HG02678 (cell line): Measurements from ENCODE around the gene FAM136A.
A peak's percentile ranks its signal among the peaks of the same experiment; 100 is the strongest.
"Not testable (repeated sequence)": the region's sequence is repeated elsewhere in the genome, so short reads cannot be mapped to it uniquely, and the experiment has no call there.

Source experiments
- ATAC-seq: cut with Tn5 transposase; IDR thresholded peaks from one replicate; pipeline ENCODE4 v1.9.1; 2021; ENCODE audit warnings: mild to moderate bottlenecking, moderate library complexity; ENCODE audit not compliant: unreplicated experiment

The FAM136A gene

GRCh38 chr2:70301344-70302194 is at the start of gene FAM136A:
Gene FAM136A (minus strand): TSS chr2:70302067. CDS start chr2:70302011, 56 bp downstream.
- peak; percentile 81 for ATAC-seq

- no peak for ATAC-seq
Observed at GRCh38 chr2:70349921-70350685, 48.2 kb upstream of the FAM136A start.

DNA sequence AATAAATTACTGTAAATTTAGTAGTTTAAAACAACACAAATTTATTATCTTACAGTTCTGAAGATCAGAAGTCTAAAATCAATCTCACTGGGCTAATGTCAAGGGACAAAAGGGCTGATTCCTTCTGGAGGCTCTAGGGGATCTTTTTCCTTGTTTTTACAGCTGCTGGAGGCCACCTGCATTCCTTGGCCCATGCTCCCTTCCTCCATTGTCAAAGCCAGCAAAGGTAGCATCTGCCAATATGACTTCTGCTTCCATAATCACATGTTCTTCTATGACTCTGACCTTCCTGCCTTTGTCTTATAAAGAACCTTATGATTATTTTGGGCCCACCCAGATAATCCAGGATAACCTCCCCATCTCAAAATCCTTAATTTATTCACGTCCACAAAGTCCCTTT is 46.0 kb upstream of the FAM136A start:
- ATAC-seq = no peak

DNA sequence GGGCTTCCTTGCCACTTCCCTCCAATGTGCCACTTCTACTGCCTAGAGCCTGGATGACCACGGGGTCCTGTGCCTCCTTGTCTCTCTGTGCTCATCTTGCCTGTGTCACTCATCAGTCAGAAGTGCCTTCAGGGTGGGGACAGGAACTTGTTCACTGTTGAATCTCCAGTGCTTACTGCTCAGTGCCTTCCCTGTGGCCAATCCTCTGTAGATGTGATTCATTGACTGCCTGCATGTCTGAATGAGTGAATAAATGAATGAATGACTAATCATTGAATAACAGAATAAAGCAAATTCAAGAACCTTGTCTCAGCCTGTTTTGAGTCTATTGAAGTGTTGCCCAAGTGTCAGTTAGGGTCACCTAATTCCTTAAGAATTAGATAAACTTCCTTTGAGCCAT is 42.3 kb upstream of the FAM136A start:
- ATAC-seq = no peak

DNA sequence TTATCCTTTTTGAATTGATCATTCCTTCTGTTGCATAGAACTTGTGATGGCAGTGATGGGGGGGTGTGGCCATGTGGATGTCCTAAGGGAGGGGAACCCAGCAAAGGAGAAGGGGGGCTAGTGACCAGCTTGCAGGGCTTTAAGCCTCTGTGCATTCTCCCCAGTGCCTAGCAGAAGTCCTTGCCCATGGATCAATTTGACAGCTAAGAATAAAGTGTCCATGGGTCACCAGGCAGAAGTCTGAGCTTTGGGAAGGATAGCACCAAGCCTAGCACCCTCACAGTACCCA is 39.6 kb upstream of the FAM136A start:
- ATAC-seq = no peak

- ATAC-seq = no peak
Observed at GRCh38 chr2:70340761-70341476, 39.1 kb upstream of the FAM136A start.

GRCh38 chr2:70340075-70340474 is 38.2 kb upstream of the FAM136A start:
- no peak for ATAC-seq

DNA sequence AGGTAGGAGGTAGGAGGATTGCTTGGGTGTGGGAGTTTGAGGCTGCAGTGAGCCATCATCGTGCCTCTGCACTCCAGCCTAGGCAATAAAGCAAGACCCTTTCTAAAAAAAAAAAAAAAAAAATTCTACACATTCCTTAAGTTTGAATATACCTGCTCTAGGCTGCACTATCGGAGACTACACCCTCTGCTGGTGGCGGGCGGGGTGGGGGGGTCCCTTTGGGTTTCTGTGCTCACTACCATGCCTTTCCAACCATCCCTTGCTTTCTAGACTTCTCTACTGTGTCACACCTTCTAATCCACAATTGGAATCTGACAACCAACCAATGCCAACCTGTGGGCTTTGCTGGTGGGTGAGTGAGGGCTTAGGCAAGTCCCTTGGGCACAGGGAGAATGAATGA is 34.7 kb upstream of the FAM136A start:
- no peak for ATAC-seq

- no peak for ATAC-seq
Observed at GRCh38 chr2:70331012-70331411, 29.1 kb upstream of the FAM136A start.

DNA sequence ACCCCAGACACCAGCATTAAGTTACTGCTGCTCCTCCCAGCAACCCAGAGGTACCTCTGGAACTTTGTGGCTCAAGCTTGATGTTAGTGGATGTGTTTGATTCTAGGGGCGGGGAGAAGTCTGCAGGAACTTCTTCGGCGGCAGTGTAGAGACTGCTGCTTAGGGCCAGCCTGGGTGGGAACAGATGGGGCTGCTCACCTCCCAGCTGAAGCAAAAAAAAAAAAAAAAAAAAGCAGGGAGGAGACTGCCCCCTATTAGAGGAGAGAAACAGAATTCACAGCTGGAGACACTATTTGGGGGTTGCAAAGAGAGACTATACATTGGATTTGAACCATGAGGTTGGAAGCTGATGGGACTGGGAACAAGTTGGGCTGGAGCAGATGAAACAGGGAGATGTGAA is 28.6 kb upstream of the FAM136A start:
- ATAC-seq = no peak

DNA sequence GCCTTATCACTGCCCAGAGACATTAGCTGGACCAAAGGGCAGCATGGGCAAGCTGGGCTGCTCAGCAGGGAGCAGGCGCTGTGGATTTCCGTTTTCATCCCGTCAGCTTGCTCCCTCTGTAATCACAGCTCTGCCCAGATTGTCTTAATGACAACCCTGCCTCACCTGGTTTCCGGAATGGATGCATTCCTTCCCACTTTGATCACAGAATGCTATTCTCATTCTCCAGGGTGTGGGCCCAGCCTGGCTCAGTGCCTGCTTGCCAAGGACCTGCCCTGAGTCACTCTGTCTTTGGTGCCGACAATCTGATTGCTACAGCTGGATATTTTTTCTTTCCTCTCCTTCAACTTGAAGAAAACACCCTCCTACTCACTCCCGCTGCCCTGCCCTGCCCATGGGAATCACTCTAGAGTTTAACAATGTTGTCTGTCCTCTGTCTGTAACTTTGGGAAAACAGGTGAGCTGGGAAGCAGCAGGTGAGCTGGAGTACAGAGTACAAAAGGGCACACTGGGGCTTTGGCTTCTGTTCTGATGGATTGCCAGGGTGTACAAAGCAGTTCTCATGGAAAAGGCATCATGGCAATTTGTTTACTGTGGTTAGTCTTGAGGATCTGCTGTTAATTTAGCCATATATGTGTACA is 27.2 kb upstream of the FAM136A start:
- no peak for ATAC-seq

DNA sequence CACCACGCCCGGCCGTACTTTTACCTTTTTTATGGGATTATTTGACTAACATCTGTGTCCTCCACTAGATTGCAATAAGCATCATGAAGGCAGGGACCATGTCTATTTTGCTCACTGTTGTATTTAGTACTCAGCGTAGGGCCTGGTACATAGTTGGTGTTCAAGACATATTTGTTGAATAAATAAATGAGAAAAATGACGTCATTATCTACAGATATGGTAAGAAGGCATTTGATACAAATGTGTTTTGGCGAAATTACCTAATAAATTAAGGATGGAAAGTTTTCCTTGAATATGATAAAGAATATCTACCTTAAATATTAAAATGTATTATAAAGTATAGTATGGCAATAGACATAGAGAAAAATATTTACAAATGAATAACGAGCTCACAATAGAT is 24.0 kb upstream of the FAM136A start:
- no peak for ATAC-seq

DNA sequence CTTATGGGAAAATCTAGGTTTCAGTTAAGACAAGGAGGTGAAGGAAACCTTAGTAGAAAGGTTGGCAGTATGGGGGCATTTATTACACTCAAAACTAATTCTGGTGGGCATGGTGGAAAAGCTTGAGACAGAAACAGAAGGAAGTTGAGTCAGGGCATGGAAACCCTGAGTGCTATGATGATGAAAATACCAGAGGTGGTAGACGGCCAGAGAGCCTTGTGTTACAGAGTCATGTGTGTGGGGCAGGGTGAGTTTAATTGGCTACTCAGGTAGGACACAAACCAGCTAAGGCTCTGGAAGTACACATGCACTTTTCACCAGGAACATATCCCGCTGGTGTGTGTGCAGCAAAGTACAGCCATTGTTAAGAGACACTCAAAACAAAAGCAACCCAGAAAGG is 20.7 kb upstream of the FAM136A start:
- ATAC-seq = no peak

DNA sequence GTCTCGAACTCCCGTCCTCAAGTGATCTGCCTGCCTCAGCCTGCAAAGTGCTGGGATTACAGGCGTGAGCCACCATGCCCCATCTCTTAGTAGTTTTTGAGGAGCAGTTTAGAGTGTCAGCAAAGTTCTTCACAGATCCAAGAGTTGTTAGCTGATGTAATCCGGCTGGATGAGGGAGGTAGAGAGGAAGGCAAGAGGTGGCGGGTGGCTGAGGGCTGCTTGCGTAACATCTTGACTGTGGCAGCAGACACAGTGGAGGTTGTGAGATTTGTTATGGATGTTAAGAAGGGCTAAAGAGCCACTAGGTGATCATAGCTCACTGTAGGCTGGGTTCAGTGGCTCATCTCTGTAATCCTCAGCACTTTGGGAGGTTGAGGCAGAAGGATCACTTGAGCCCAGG is 19.5 kb upstream of the FAM136A start:
- no peak for ATAC-seq

GRCh38 chr2:70314640-70315039 is 12.8 kb upstream of the FAM136A start:
- ATAC-seq = no peak

DNA sequence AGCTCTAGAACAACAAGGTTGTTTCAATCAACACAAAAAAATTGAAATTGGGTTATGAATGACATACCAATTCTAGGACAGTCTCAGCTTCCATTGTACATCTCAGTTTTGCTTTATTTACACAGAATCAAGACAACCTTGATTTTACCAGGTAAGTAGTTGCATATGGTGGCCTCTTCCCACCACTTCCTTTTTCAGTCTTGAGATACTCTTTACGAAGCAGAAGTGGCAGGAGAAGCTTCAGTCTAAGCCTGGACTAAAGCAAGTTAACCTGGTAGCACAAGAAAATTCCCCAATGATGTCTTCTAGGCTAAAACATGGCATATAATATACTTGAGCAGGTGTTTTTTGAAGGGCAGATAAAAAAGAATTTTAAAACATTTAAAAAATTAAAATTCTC is 10.7 kb upstream of the FAM136A start:
- ATAC-seq = no peak

GRCh38 chr2:70310899-70311298 is 9.0 kb upstream of the FAM136A start:
- ATAC-seq = no peak

GRCh38 chr2:70305531-70305930 is 3.7 kb upstream of the FAM136A start:
- no peak for ATAC-seq

DNA sequence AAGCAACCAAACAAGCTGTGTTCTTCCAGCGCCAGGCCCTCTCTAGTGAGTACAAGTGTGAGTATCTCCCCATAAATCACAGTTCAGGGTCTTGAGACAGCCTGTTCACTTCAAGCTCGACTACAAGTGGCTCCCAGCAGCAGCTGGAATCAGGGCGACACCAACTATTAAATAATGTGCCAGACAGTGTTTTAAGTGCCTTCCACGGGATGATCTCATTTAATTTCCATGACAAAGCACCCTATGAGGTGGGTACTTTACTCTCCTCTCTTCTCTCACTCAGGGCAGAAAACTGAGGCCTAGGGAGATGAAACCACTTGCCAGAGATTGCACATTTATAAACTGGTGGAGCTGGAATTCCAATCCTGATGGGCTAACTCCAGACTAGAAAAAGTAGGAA is 2.6 kb upstream of the FAM136A start:
- ATAC-seq = no peak

DNA sequence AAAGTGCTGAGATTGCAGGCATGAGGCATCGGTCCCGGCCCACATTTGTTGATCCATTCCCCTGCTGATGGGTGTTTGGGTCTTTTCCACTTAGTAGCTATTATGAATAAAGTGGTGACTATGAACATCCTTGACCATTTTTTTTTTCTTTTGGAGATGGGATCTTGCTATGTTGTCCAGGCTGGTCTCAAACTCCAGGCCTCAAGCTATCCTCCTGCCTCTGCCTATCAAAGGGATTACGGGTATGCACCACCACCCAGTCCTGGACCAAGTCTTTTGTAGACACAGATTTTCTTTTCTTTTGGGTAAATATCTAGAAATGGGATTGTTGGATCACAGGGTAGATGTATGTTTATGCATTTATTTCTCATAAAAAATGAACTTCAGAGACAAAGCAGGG is 1.3 kb upstream of the FAM136A start:
- no peak for ATAC-seq

GRCh38 chr2:70302195-70302546 is 304 bp upstream of the FAM136A start:
- ATAC-seq = not testable (repeated sequence)
